ENCODE measurements around the gene SEC22A.

Gene SEC22A

GRCh38 chr3:123292321-123293310 lies 90.9 kb downstream of the SEC22A start:
- Mint-ChIP-seq H3K4me3 (no peak overlapping the region), H3K27me3 (ENCODE audit: low read depth) (no peaks in the 10 kb centered on the region), H3K27ac (no peak overlapping the region), H3K9me3 (no peaks in the 10 kb centered on the region), H3K36me3 (ENCODE audit: low read depth) (no peaks in the 10 kb centered on the region), H3K4me1 (ENCODE audit: low read depth) (no peaks in the 10 kb centered on the region)
- DNase-seq (ENCODE audit: low spot score), result no peak

GRCh38 chr3:123294296-123294938 lies 92.7 kb downstream of the SEC22A start:
- no peak overlapping the region for H3K4me3 Mint-ChIP-seq

GRCh38 chr3:123295171-123295900 lies 93.6 kb downstream of the SEC22A start:
- H3K27ac Mint-ChIP-seq, result no peak overlapping the region
- H3K4me1 Mint-ChIP-seq (ENCODE audit: low read depth), result no peaks in the 10 kb centered on the region
- H3K4me3 Mint-ChIP-seq, result no peak overlapping the region
- no peaks in the 10 kb centered on the region for H3K27me3 Mint-ChIP-seq (ENCODE audit: low read depth)
- no peaks in the 10 kb centered on the region for H3K9me3 Mint-ChIP-seq
- DNase-seq (ENCODE audit: low spot score), result no peak
- H3K36me3 Mint-ChIP-seq (ENCODE audit: low read depth), result no peaks in the 10 kb centered on the region

More at GRCh38 chr3:123294296-123294938, 92.7 kb downstream of the SEC22A start:
- no peak for DNase-seq (ENCODE audit: low spot score)
- Mint-ChIP-seq H3K4me1 (ENCODE audit: low read depth) (no peaks in the 10 kb centered on the region), H3K27me3 (ENCODE audit: low read depth) (no peaks in the 10 kb centered on the region), H3K27ac (no peak overlapping the region), H3K9me3 (no peaks in the 10 kb centered on the region), H3K36me3 (ENCODE audit: low read depth) (no peaks in the 10 kb centered on the region)

- H3K27me3 Mint-ChIP-seq (ENCODE audit: low read depth), result no peaks in the 10 kb centered on the region
- no peaks in the 10 kb centered on the region for H3K9me3 Mint-ChIP-seq
- H3K4me1 Mint-ChIP-seq (ENCODE audit: low read depth), result no peaks in the 10 kb centered on the region
- H3K27ac Mint-ChIP-seq, result no peak overlapping the region
- no peaks in the 10 kb centered on the region for H3K36me3 Mint-ChIP-seq (ENCODE audit: low read depth)
- DNase-seq (ENCODE audit: low spot score), result no peak
- H3K4me3 Mint-ChIP-seq, result no peak overlapping the region
Observed at GRCh38 chr3:123295901-123296250, 94.1 kb downstream of the SEC22A start.

GRCh38 chr3:123296261-123296660 lies 94.5 kb downstream of the SEC22A start:
- H3K27me3 Mint-ChIP-seq (ENCODE audit: low read depth), result no peaks in the 10 kb centered on the region
- no peak overlapping the region for H3K27ac Mint-ChIP-seq
- no peak overlapping the region for H3K4me3 Mint-ChIP-seq
- DNase-seq (ENCODE audit: low spot score), result no peak
- no peaks in the 10 kb centered on the region for H3K9me3 Mint-ChIP-seq
- H3K4me1 Mint-ChIP-seq (ENCODE audit: low read depth), result no peaks in the 10 kb centered on the region
- no peaks in the 10 kb centered on the region for H3K36me3 Mint-ChIP-seq (ENCODE audit: low read depth)

- Mint-ChIP-seq H3K9me3 (no peaks in the 10 kb centered on the region), H3K4me3 (no peak overlapping the region), H3K36me3 (ENCODE audit: low read depth) (no peaks in the 10 kb centered on the region), H3K27me3 (ENCODE audit: low read depth) (no peaks in the 10 kb centered on the region), H3K4me1 (ENCODE audit: low read depth) (no peaks in the 10 kb centered on the region), H3K27ac (no peak overlapping the region)
- DNase-seq (ENCODE audit: low spot score), result no peak
Observed at GRCh38 chr3:123296836-123297626, 95.3 kb downstream of the SEC22A start.

GRCh38 chr3:123297627-123297899 lies 95.8 kb downstream of the SEC22A start:
- H3K4me3 Mint-ChIP-seq, result no peak overlapping the region
- H3K36me3 Mint-ChIP-seq (ENCODE audit: low read depth), result no peaks in the 10 kb centered on the region
- H3K27me3 Mint-ChIP-seq (ENCODE audit: low read depth), result no peaks in the 10 kb centered on the region
- DNase-seq (ENCODE audit: low spot score), result no peak
- H3K9me3 Mint-ChIP-seq, result no peaks in the 10 kb centered on the region
- H3K27ac Mint-ChIP-seq, result no peak overlapping the region
- H3K4me1 Mint-ChIP-seq (ENCODE audit: low read depth), result no peaks in the 10 kb centered on the region

- Mint-ChIP-seq H3K27ac (no peak overlapping the region), H3K36me3 (ENCODE audit: low read depth) (no peaks in the 10 kb centered on the region), H3K9me3 (no peaks in the 10 kb centered on the region), H3K4me3 (no peak overlapping the region), H3K27me3 (ENCODE audit: low read depth) (no peaks in the 10 kb centered on the region), H3K4me1 (ENCODE audit: low read depth) (no peaks in the 10 kb centered on the region)
- no peak for DNase-seq (ENCODE audit: low spot score)
Observed at GRCh38 chr3:123298903-123299302, 97.2 kb downstream of the SEC22A start.

GRCh38 chr3:123299581-123299980 lies 97.8 kb downstream of the SEC22A start:
- H3K4me1 Mint-ChIP-seq (ENCODE audit: low read depth), result no peaks in the 10 kb centered on the region
- H3K27me3 Mint-ChIP-seq (ENCODE audit: low read depth), result no peaks in the 10 kb centered on the region
- no peak overlapping the region for H3K27ac Mint-ChIP-seq
- H3K36me3 Mint-ChIP-seq (ENCODE audit: low read depth), result no peaks in the 10 kb centered on the region
- no peak for DNase-seq (ENCODE audit: low spot score)
- H3K4me3 Mint-ChIP-seq, result no peak overlapping the region
- H3K9me3 Mint-ChIP-seq, result no peaks in the 10 kb centered on the region

- no peak for DNase-seq (ENCODE audit: low spot score)
- Mint-ChIP-seq H3K4me1 (ENCODE audit: low read depth) (no peaks in the 10 kb centered on the region), H3K36me3 (ENCODE audit: low read depth) (no peaks in the 10 kb centered on the region), H3K4me3 (no peak overlapping the region), H3K27ac (no peak overlapping the region), H3K27me3 (ENCODE audit: low read depth) (no peaks in the 10 kb centered on the region), H3K9me3 (no peaks in the 10 kb centered on the region)
Observed at GRCh38 chr3:123300056-123300455, 98.3 kb downstream of the SEC22A start.

- Mint-ChIP-seq H3K9me3 (no peaks in the 10 kb centered on the region), H3K4me1 (ENCODE audit: low read depth) (no peaks in the 10 kb centered on the region), H3K27ac (no peak overlapping the region), H3K27me3 (ENCODE audit: low read depth) (no peaks in the 10 kb centered on the region), H3K36me3 (ENCODE audit: low read depth) (no peaks in the 10 kb centered on the region), H3K4me3 (no peak overlapping the region)
- no peak for DNase-seq (ENCODE audit: low spot score)
Observed at GRCh38 chr3:123300583-123300982, 98.8 kb downstream of the SEC22A start.

- no peaks in the 10 kb centered on the region for H3K9me3 Mint-ChIP-seq
- no peak overlapping the region for H3K27ac Mint-ChIP-seq
- no peaks in the 10 kb centered on the region for H3K27me3 Mint-ChIP-seq (ENCODE audit: low read depth)
- no peak overlapping the region for H3K4me3 Mint-ChIP-seq
- H3K4me1 Mint-ChIP-seq (ENCODE audit: low read depth), result no peaks in the 10 kb centered on the region
- no peak for DNase-seq (ENCODE audit: low spot score)
- no peaks in the 10 kb centered on the region for H3K36me3 Mint-ChIP-seq (ENCODE audit: low read depth)
Observed at GRCh38 chr3:123301331-123302184, 99.8 kb downstream of the SEC22A start.

- Mint-ChIP-seq H3K36me3 (ENCODE audit: low read depth) (no peaks in the 10 kb centered on the region), H3K4me1 (ENCODE audit: low read depth) (no peaks in the 10 kb centered on the region), H3K4me3 (no peak overlapping the region), H3K27me3 (ENCODE audit: low read depth) (peaks cover 3% of the 10 kb centered on the region), H3K9me3 (no peaks in the 10 kb centered on the region), H3K27ac (no peak overlapping the region)
- DNase-seq (ENCODE audit: low spot score), result no peak
Observed at GRCh38 chr3:123302961-123303360, 101.2 kb downstream of the SEC22A start.
